Gastrocnemius medialis (tissue), 4 donors: ENCODE measurements around the gene PGS1. TPM values are rescaled to one million over a fixed set of nuclear protein-coding genes. Genes with fewer than 3 reads are reported as not detected.
A peak's percentile ranks its signal among the peaks of the same experiment; 100 is the strongest.

Source experiments
- ATAC-seq, 2 donors: fragments of 150-250 bp; one replicate each; pipeline ENCODE4 v1.9.1; 2016
- DNase-seq, 2 donors: peaks; one replicate each; pipeline ENCODE4 v3.0.0-alpha.2; 2019
- H3K27ac ChIP-seq, 4 donors: fragments of 200-600 bp; sonication (generic); 1 replicate in 1 of 4; 2 replicates in 3 of 4; pipeline ENCODE4 v1.5.1; 2016 to 2018; ENCODE audit warnings: mild to moderate bottlenecking in 2 of 4, moderate library complexity in 1 of 4
- H3K27me3 ChIP-seq, 3 donors: fragments of 200-600 bp; sonication (generic) in 2 of 3; 1 replicate in 1 of 3; 2 replicates in 2 of 3; pipeline versions ENCODE4 v1.5.1 to v1.6.0; 2016 to 2019; ENCODE audit warnings: mild to moderate bottlenecking in 1 of 3, moderate library complexity in 1 of 3
- H3K36me3 ChIP-seq, 2 donors: fragments of 200-600 bp; sonication (generic) in 1 of 2; one replicate each; pipeline ENCODE4 v1.5.1; 2017 to 2018
- H3K4me1 ChIP-seq, 2 donors: fragments of 200-600 bp; sonication (generic) in 1 of 2; one replicate each; pipeline ENCODE4 v1.5.1; 2016 to 2017; ENCODE audit warnings: mild to moderate bottlenecking in 2 of 2
- H3K4me3 ChIP-seq, 4 donors: fragments of 200-600 bp; sonication (generic) in 3 of 4; 1 replicate in 1 of 4; 2 replicates in 3 of 4; pipeline ENCODE4 v1.5.1; 2016 to 2019; ENCODE audit warnings: mild to moderate bottlenecking in 2 of 4
- H3K9me3 ChIP-seq, 3 donors: fragments of 200-600 bp; sonication (generic) in 2 of 3; 1 replicate in 1 of 3; 2 replicates in 2 of 3; pipeline ENCODE4 v1.5.1; 2016 to 2019
- POLR2A ChIP-seq, 2 donors: fragments of 450-650 bp; IDR thresholded peaks; one replicate each; pipeline ENCODE4 v1.6.1; 2017; ENCODE audit warnings: antibody characterized with exemption in 2 of 2, mild to moderate bottlenecking in 2 of 2, moderate library complexity in 2 of 2
- in situ Hi-C, 4 donors: fragments of 200-750 bp; cut with MboI; loops; one replicate each; pipeline versions ENCODE4 v1.15.0 to v1.8.0; 2017; ENCODE audit warnings: low sequenced_read_pairs in 4 of 4
- intact Hi-C: fragments of 100-400 bp; cut with DNase I; formaldehyde crosslinking; loops from one replicate; pipeline ENCODE4 v1.15.1; 2023; ENCODE audit warnings: low total_unique reads
- total RNA-seq, 4 donors: library from RNA; depleted of rRNA; stranded (reverse); fragments of >200 nt; gene quantifications; one replicate each; pipeline versions ENCODE4 v1.1.0 to v1.2.3, GENCODE V29; 2016
- TF ChIP-seq, protein P1 (sequence below), 5 experiments: fragments of 450-650 bp in 3 of 5; fragments of 200-600 bp in 2 of 5; sonication (generic) in 2 of 5; IDR thresholded peaks in 4 of 5; conservative IDR thresholded peaks in 1 of 5; 1 replicate in 4 of 5; 2 replicates in 1 of 5; pipeline ENCODE4 v1.5.1; 2016 to 2019; ENCODE audit warnings: antibody characterized with exemption in 5 of 5, mild to moderate bottlenecking in 3 of 5, moderate library complexity in 3 of 5

PGS1 gene
- total RNA-seq, 4 donors from 2014 or later: 16.6 to 30.0 (median 21.8) TPM

- no peak for ATAC-seq
- no peaks in the 10 kb centered on the region for H3K36me3 ChIP-seq
- H3K27me3 ChIP-seq: no peaks in the 10 kb centered on the region
- no peak overlapping the region for H3K4me3 ChIP-seq
- intact Hi-C loops (no loop called here), in situ Hi-C loops (loop anchor here in 2 of 4 donors (5.0 to 10.0 kb wide), 2 partner anchors 60 to 63 kb away; no protein-coding TSS in a partner anchor)
- TF ChIP-seq POLR2A (IDR thresholded peaks at IDR 0.05): no peak
- TF ChIP-seq, protein P1, sequence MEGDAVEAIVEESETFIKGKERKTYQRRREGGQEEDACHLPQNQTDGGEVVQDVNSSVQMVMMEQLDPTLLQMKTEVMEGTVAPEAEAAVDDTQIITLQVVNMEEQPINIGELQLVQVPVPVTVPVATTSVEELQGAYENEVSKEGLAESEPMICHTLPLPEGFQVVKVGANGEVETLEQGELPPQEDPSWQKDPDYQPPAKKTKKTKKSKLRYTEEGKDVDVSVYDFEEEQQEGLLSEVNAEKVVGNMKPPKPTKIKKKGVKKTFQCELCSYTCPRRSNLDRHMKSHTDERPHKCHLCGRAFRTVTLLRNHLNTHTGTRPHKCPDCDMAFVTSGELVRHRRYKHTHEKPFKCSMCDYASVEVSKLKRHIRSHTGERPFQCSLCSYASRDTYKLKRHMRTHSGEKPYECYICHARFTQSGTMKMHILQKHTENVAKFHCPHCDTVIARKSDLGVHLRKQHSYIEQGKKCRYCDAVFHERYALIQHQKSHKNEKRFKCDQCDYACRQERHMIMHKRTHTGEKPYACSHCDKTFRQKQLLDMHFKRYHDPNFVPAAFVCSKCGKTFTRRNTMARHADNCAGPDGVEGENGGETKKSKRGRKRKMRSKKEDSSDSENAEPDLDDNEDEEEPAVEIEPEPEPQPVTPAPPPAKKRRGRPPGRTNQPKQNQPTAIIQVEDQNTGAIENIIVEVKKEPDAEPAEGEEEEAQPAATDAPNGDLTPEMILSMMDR (IDR thresholded peaks at IDR 0.05 in 4 of 5, conservative IDR thresholded peaks at IDR 0.05 in 1 of 5): no peak
- no peaks in the 10 kb centered on the region for H3K9me3 ChIP-seq
- peaks cover 7 to 26% of the 10 kb centered on the region in 2 donors for H3K4me1 ChIP-seq
- no peak overlapping the region for H3K27ac ChIP-seq
- DNase-seq: no peak
These were observed 16.2 kb upstream of the PGS1 start for GRCh38 chr17:78362232-78362631.

GRCh38 chr17:78362671-78363070, 15.8 kb upstream of the PGS1 start:
- TF ChIP-seq POLR2A (IDR thresholded peaks at IDR 0.05): no peak
- TF ChIP-seq, protein P1 (IDR thresholded peaks at IDR 0.05 in 4 of 5, conservative IDR thresholded peaks at IDR 0.05 in 1 of 5): no peak
- Histone ChIP-seq H3K27ac (no peak overlapping the region), H3K4me1 (peaks cover 7 to 22% of the 10 kb centered on the region in 2 donors), H3K9me3 (no peaks in the 10 kb centered on the region), H3K27me3 (no peaks in the 10 kb centered on the region), H3K36me3 (no peaks in the 10 kb centered on the region), H3K4me3 (no peak overlapping the region)
- DNase-seq: no peak
- in situ Hi-C loops: loop anchor here in 2 of 4 donors (5.0 to 10.0 kb wide), 2 partner anchors 60 to 62 kb away; no protein-coding TSS in a partner anchor
- intact Hi-C loops: no loop called here
- ATAC-seq: no peak

GRCh38 chr17:78364436-78365281, 13.8 kb upstream of the PGS1 start:
- Histone ChIP-seq H3K27ac (no peak overlapping the region), H3K36me3 (no peaks in the 10 kb centered on the region), H3K4me3 (no peak overlapping the region), H3K27me3 (no peaks in the 10 kb centered on the region), H3K9me3 (no peaks in the 10 kb centered on the region), H3K4me1 (peaks cover 7 to 11% of the 10 kb centered on the region in 2 donors)
- no peak for DNase-seq
- in situ Hi-C loops: loop anchor here in 2 of 4 donors (5.0 to 10.0 kb wide), 2 partner anchors 58 to 60 kb away; no protein-coding TSS in a partner anchor
- intact Hi-C loops: no loop called here
- ATAC-seq: no peak
- TF ChIP-seq POLR2A (IDR thresholded peaks at IDR 0.05): no peak
- TF ChIP-seq, protein P1 (IDR thresholded peaks at IDR 0.05 in 4 of 5, conservative IDR thresholded peaks at IDR 0.05 in 1 of 5): no peak

DNA sequence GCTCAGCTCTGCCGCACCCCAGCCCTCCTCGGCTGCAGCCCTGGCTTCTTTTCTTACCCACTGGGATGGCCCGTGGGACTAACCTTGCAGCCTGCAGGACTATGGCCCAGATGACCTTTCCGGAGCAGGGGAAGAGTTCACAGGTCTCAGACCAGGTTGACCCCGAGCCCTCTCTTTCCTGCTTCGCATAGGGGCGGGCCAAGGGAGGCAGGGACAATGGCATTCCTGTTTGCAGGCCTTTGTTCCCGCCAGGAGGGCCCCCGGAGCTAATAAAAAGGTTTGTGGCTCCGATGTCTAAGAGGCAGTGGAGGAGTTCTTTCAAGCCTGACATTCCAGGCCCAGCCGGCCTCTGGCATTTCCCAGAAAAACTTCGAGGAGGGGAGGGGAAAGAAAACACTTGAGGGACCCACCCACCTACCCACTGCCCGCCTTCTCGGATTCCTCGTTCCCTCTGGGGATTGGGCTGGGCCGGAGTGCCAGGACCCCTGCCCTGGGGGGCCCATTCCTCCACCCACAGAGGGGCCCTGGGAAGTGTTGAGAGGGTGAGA, 12.8 kb upstream of the PGS1 start:
- no peak for ATAC-seq
- Histone ChIP-seq H3K4me3 (no peak overlapping the region), H3K27ac (peak overlapping the region in 2 of 4 donors; percentile 16 to 20), H3K36me3 (no peaks in the 10 kb centered on the region), H3K9me3 (no peaks in the 10 kb centered on the region), H3K4me1 (peaks cover 4 to 7% of the 10 kb centered on the region in 2 donors), H3K27me3 (no peaks in the 10 kb centered on the region)
- in situ Hi-C loops: loop anchor here in 1 of 4 donors (10.0 kb wide), 1 partner anchor 59 kb away; no protein-coding TSS in a partner anchor
- intact Hi-C loops: no loop called here
- no peak for DNase-seq
- no peak for TF ChIP-seq POLR2A (IDR thresholded peaks at IDR 0.05)
- TF ChIP-seq, protein P1 (IDR thresholded peaks at IDR 0.05 in 4 of 5, conservative IDR thresholded peaks at IDR 0.05 in 1 of 5): no peak
